GM18511 (cell line): ENCODE results near the gene SPG7.

Experiments
- ATAC-seq: cut with Tn5 transposase; IDR thresholded peaks from one replicate; pipeline ENCODE4 v1.9.1; 2021; ENCODE audit warnings: mild to moderate bottlenecking, moderate library complexity; ENCODE audit not compliant: unreplicated experiment

The SPG7 gene

GRCh38 chr16:89595330-89596060 lies 87.3 kb downstream of the SPG7 start:
- no peak for ATAC-seq

GRCh38 chr16:89596061-89596689 lies 88.0 kb downstream of the SPG7 start:
- no peak for ATAC-seq

DNA sequence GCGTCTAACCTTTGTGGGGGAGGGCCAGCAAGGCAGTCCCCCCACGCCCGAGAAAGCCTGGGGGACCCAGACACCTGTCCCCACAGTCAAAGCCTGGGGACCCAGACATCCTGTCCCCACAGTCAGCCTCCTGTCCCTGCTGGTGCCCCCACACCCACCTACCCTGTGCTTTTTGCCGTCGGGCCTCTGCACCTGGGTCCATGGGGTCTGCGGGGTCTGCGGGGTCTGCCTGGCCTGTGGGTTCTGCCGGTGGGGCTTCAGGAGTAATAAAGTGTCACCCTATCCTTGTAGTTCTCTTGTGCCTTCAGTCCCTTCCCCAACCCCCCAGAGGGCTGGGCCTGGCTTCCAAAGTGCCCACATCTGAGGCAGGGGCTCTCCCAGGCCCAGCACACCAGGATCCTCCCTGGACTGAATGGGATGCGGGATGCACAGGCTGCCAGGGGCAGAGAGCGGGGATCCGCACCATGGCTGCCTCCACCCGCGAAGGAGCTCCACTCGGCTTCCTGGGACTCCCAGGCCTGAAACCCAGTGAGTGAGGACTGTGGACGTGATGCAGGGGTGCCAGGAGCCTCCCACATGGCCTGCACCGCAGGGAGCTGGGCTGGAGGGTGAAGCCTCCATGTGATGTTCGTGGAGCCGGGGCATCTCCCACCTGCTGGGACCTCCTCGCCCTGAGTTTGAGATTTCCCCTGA lies 88.9 kb downstream of the SPG7 start:
- no peak for ATAC-seq

DNA sequence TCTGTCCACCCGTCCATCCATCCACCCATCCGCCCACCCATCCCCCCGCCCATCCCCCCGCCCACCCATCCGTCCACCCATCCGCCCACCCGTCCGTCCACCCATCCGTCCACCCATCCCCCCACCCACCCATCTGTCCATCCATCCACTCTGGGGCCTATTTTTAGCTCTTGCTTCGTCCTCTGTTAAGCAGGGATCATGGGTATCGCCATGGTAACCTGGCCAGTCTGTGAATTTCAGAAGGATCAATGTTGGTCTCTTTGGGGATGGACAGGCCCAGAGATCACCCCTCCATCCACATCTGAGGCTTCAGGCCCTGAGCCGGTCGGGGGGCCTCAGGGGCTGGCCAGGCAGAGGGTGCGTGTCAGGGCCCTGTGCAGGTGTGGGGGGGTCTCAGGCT lies 90.0 kb downstream of the SPG7 start:
- no peak for ATAC-seq

GRCh38 chr16:89599451-89599858 lies 91.3 kb downstream of the SPG7 start:
- no peak for ATAC-seq

DNA sequence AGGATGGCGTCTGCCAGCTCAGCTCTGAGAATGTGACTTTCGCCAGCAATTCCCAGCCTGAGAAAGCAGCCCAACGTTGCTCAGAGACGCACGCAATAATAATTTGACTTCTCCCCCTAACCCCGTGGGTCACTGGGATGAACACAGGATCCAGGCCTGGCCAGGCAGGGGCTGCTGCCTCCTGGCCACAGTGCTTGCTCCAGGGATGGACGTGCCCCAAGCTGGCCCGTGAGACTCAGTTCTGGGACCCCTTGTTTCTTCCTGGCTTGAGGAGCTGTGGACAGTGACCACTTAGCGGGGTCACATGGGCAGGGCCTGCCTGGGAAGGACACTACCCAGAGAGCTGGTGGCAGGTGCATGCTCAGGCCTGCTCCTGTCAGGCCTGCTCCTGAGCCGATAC lies 91.7 kb downstream of the SPG7 start:
- ATAC-seq, result no peak

GRCh38 chr16:89600427-89600826 lies 92.2 kb downstream of the SPG7 start:
- no peak for ATAC-seq

DNA sequence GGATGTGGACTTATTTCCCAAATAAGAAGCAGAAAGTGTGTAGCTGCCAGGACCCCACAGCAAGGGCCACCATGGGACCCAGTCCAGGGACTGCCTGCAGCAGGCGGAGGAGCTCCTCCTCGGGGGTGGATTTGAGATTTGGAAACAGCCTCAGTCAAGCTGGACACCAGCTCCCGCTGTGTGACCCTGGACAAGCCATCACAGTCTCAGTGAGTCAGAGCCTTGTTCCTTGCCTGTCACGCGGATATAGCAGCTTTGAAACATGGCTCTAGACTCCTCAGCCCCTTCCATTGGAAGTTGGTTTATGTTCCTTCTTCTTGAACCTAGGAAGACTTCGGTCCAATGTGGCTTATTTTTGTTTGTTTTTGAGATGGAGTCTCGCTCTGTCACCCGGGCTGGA lies 92.8 kb downstream of the SPG7 start:
- ATAC-seq, result no peak

- ATAC-seq, result no peak
Measured at GRCh38 chr16:89601906-89602272, 93.7 kb downstream of the SPG7 start.

DNA sequence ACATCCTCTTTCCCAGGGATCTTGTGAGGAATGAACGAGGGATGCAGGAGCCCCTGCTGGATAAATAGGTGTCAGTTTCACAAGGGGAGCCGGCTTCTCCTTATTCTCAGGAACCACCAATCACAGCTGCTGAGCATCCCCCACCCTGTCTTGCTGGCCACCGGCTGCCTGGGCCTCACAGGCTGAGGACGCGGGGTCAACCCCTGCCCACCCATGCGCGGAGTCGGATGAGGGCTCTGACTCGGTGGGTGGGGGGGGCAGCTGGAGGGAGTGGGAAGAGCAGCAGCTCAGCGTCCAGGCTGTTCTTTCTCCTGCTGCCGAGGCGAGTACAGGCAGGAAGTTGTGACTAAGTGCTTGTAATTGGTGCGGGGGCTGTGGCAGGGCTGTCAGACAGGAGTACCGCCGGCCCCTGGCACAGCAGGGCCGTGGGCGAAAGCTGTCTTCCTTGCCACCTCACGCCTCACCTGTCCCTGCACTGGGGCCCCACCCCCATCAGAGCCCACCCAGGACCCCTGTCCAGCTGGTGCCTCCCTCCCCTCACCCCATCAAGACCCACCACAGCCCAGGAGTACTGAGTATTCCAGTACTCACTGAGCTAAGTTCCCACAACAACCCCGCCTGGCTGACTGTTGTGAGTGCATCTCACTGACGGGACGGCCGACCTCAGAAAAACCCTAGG lies 94.2 kb downstream of the SPG7 start:
- no peak for ATAC-seq

GRCh38 chr16:89602952-89603590 lies 94.9 kb downstream of the SPG7 start:
- no peak for ATAC-seq

- no peak for ATAC-seq
Measured at GRCh38 chr16:89604764-89605163, 96.6 kb downstream of the SPG7 start.

- no peak for ATAC-seq
Measured at GRCh38 chr16:89605186-89605970, 97.2 kb downstream of the SPG7 start.

DNA sequence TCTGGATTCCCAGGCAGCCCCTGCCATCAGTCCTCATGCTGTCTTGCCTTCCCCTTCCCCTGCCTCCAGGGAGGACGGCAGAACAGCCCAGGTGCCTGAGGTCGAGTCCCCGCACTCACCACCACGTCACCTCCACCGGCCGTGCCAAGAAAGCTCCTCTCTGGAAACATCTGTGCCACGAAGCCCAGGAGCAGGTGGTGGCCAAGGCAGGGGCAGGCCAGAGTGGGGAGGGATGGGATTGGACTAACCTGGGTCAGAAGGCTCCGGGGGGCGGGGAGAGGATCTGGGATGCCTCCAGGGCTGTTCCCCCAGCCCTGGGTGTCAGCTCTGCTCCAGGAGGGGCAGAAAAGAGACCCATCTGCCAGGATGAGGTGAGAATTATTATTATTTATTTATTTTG lies 97.8 kb downstream of the SPG7 start:
- ATAC-seq, result no peak
